Esophagus mucosa (tissue), 1 donor: ENCODE results near the gene POLR2L. TPM values are rescaled to one million over a fixed set of nuclear protein-coding genes. Genes with fewer than 3 reads are reported as not detected.
A peak's percentile ranks its signal among the peaks of the same experiment; 100 is the strongest.

Experiments
- ATAC-seq: fragments of 200-7000 bp; cut with Tn5 transposase; one replicate; pipeline ENCODE4 v1.9.1; 2020
- total RNA-seq: library from RNA; stranded (reverse); gene quantifications from one replicate; pipeline ENCODE4 v1.2.4, GENCODE V29; 2023
- donor health status: DM: yes; HTN: yes; CAD: no.

POLR2L gene
- total RNA-seq, 1 donor from 2014 or later: 177 TPM

GRCh38 chr11:837189-837989, 4.9 kb downstream of the POLR2L start:
- ATAC-seq: no peak

- no peak for ATAC-seq
Measured at GRCh38 chr11:836700-837099, 5.6 kb downstream of the POLR2L start.

GRCh38 chr11:836274-836673, 6.1 kb downstream of the POLR2L start:
- no peak for ATAC-seq

- peak; percentile 65 for ATAC-seq
Measured at GRCh38 chr11:834371-835316, 7.7 kb downstream of the POLR2L start.

GRCh38 chr11:833849-834311, 8.4 kb downstream of the POLR2L start:
- ATAC-seq: no peak

- ATAC-seq: peak; percentile 18
Measured at GRCh38 chr11:833114-833791, 9.1 kb downstream of the POLR2L start.

GRCh38 chr11:832529-833113, 9.7 kb downstream of the POLR2L start, which contains the start of gene CD151:
Gene CD151, plus strand, starts transcription at chr11:832952. Its CDS starts 3,118 bp downstream, at chr11:836070.
- ATAC-seq: peak; percentile 6

- no peak for ATAC-seq
Measured at GRCh38 chr11:831961-832528, 10.3 kb downstream of the POLR2L start.

- ATAC-seq: no peak
Measured at GRCh38 chr11:831118-831864, 11.0 kb downstream of the POLR2L start.

GRCh38 chr11:830295-831117, 11.8 kb downstream of the POLR2L start:
- ATAC-seq: peak; percentile 7

GRCh38 chr11:829847-830294, 12.5 kb downstream of the POLR2L start:
- ATAC-seq: no peak

- ATAC-seq: peak; percentile 15
Measured at GRCh38 chr11:829176-829846, 13.0 kb downstream of the POLR2L start.

GRCh38 chr11:828506-829175, 13.7 kb downstream of the POLR2L start:
- ATAC-seq: no peak

- ATAC-seq: no peak
Measured at GRCh38 chr11:827897-828192, 14.5 kb downstream of the POLR2L start, which contains the start of gene CRACR2B. Gene CRACR2B, plus strand, starts transcription at chr11:827919. Its CDS starts 689 bp downstream, at chr11:828608.

GRCh38 chr11:827146-827896, 15.0 kb downstream of the POLR2L start:
- ATAC-seq: peak; percentile 1

- ATAC-seq: no peak
Measured at GRCh38 chr11:826836-827145, 15.5 kb downstream of the POLR2L start.

GRCh38 chr11:826227-826621, 16.1 kb downstream of the POLR2L start:
- no peak for ATAC-seq
